Measurements from ENCODE around the gene ADPGK.

DNA sequence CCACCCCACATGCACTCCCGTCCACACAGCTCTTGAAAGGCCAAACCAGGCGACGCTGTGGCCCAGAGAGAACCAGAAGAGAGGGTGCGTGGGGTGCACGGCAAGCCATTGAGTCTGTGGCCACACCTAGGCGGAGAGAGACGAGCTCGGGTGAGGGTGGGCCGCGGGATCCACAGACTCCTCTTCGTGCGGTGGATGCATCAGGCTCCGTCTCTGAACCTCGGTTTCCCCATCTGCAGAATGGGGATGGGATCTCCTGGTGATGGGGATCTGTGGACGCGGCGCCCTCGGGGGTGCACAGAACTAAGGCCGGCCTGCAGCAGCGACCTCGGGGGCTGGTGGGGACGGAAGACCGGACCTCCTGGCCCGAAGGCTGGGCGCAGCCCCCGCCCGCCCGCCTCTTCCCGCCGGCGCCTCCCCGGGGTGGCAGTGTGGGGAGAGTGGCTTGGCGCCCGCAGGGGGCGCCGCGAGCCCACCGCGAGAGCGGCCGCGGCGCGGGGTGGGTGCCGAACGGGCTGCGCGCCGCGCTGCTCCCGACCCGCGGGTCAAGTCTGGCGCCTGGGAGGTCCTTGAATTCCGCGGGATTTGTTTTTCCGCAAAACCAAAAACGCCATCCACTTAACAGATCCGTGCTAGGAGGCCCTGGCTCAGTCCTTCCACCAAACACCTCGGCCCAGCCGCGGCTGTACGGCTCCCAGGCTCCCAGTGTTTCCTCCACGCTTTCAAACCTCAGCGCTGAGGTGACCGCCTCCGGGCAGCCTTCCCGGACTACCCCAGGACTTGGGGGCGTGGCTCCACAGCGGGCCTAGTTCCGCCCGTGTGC, 13.2 kb upstream of the ADPGK start:
- TF ChIP-seq, protein P1, sequence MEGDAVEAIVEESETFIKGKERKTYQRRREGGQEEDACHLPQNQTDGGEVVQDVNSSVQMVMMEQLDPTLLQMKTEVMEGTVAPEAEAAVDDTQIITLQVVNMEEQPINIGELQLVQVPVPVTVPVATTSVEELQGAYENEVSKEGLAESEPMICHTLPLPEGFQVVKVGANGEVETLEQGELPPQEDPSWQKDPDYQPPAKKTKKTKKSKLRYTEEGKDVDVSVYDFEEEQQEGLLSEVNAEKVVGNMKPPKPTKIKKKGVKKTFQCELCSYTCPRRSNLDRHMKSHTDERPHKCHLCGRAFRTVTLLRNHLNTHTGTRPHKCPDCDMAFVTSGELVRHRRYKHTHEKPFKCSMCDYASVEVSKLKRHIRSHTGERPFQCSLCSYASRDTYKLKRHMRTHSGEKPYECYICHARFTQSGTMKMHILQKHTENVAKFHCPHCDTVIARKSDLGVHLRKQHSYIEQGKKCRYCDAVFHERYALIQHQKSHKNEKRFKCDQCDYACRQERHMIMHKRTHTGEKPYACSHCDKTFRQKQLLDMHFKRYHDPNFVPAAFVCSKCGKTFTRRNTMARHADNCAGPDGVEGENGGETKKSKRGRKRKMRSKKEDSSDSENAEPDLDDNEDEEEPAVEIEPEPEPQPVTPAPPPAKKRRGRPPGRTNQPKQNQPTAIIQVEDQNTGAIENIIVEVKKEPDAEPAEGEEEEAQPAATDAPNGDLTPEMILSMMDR (conservative IDR thresholded peaks at IDR 0.05; ENCODE audit: low read depth, low read length), result peak; percentile 56; the same call in 1 of the 2 replicates
- no peak for TF ChIP-seq EZH2 (IDR thresholded peaks at IDR 0.05; ENCODE audit: borderline replicate concordance, low read depth, low read length, poor library complexity, severe bottlenecking)

All from A673 (cell line).